ENCODE data around the gene PLPPR1.

GRCh38 chr9:101333490-101333889, 305.0 kb downstream of the PLPPR1 start:
- TF ChIP-seq, protein P1, sequence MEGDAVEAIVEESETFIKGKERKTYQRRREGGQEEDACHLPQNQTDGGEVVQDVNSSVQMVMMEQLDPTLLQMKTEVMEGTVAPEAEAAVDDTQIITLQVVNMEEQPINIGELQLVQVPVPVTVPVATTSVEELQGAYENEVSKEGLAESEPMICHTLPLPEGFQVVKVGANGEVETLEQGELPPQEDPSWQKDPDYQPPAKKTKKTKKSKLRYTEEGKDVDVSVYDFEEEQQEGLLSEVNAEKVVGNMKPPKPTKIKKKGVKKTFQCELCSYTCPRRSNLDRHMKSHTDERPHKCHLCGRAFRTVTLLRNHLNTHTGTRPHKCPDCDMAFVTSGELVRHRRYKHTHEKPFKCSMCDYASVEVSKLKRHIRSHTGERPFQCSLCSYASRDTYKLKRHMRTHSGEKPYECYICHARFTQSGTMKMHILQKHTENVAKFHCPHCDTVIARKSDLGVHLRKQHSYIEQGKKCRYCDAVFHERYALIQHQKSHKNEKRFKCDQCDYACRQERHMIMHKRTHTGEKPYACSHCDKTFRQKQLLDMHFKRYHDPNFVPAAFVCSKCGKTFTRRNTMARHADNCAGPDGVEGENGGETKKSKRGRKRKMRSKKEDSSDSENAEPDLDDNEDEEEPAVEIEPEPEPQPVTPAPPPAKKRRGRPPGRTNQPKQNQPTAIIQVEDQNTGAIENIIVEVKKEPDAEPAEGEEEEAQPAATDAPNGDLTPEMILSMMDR (IDR thresholded peaks at IDR 0.05) = no peak
- no peak for TF ChIP-seq POLR2A (IDR thresholded peaks at IDR 0.05)
